IgD-negative memory B cell (primary cell): ENCODE data around the gene MLN. TPM values are rescaled to one million over a fixed set of nuclear protein-coding genes. Genes with fewer than 3 reads are reported as not detected.

Experiments used
- H3K27ac Mint-ChIP-seq, 3 donors: one replicate each; pipeline ENCODE4 v1.8.0; 2020 to 2022; ENCODE audit warnings: mild to moderate bottlenecking in 3 of 3, mixed read lengths in 3 of 3, moderate library complexity in 1 of 3
- H3K27me3 Mint-ChIP-seq: one replicate; pipeline ENCODE4 v1.8.0; 2021; ENCODE audit warnings: mixed read lengths
- H3K36me3 Mint-ChIP-seq: one replicate; pipeline ENCODE4 v1.8.0; 2020; ENCODE audit warnings: mild to moderate bottlenecking, mixed read lengths
- H3K4me1 Mint-ChIP-seq, 3 donors: one replicate each; pipeline ENCODE4 v1.8.0; 2020 to 2022; ENCODE audit warnings: mixed read lengths in 3 of 3, mild to moderate bottlenecking in 1 of 3
- H3K4me3 Mint-ChIP-seq, 4 donors: one replicate each; pipeline ENCODE4 v1.8.0; 2020 to 2022; ENCODE audit warnings: mild to moderate bottlenecking in 4 of 4, mixed read lengths in 4 of 4, moderate library complexity in 3 of 4
- H3K9me3 Mint-ChIP-seq, 3 donors: one replicate each; pipeline ENCODE4 v1.8.0; 2020 to 2021; ENCODE audit warnings: mixed read lengths in 3 of 3, mild to moderate bottlenecking in 1 of 3
- polyA plus RNA-seq: library from polyadenylated mRNA; unstranded; fragments of 300-500 nt; fragmentation: Illumina TruSeq; gene quantifications from one replicate; pipeline ENCODE4 v1.2.3, GENCODE V29; 2021

Gene MLN
- polyA plus RNA-seq, 1 donor from 2014 or later = not detected

GRCh38 chr6:33827546-33828451 lies 24.0 kb upstream of the MLN start:
- Mint-ChIP-seq H3K27me3 (peaks cover 16% of the 10 kb centered on the region), H3K9me3 (no peaks in the 10 kb centered on the region), H3K27ac (peak overlapping the region in 1 of 3 donors; percentile 19), H3K36me3 (no peaks in the 10 kb centered on the region), H3K4me1 (peaks cover 0 to 2% (median 0%) of the 10 kb centered on the region in 3 donors), H3K4me3 (no peak overlapping the region)

DNA sequence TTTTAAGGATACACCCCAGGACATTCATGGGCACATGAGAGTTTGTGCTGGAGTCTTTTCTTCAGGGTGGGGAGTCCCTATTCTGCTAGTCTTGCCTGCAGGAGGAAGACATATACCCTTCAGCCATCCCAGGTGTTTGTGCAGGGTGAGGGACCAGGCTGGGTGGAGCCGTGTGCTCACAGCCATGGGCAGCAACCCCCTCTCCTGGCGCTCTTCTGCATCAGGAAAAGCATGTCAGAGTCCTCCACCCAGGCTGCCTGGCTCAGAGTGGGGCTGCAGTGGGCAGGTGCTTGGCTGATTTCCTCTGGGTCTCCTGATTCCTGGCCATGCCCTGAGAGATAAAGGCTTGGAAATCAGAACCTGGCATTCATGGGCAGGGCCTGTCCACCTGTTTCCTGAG lies 22.7 kb upstream of the MLN start:
- no peaks in the 10 kb centered on the region for H3K36me3 Mint-ChIP-seq
- no peak overlapping the region for H3K27ac Mint-ChIP-seq
- H3K27me3 Mint-ChIP-seq = peaks cover 17% of the 10 kb centered on the region
- H3K9me3 Mint-ChIP-seq = no peaks in the 10 kb centered on the region
- H3K4me1 Mint-ChIP-seq = peaks cover 0 to 2% (median 0%) of the 10 kb centered on the region in 3 donors
- no peak overlapping the region for H3K4me3 Mint-ChIP-seq

- Mint-ChIP-seq H3K27ac (no peak overlapping the region), H3K27me3 (peaks cover 19% of the 10 kb centered on the region), H3K4me3 (no peak overlapping the region), H3K36me3 (no peaks in the 10 kb centered on the region), H3K4me1 (peaks cover 0 to 2% (median 0%) of the 10 kb centered on the region in 3 donors), H3K9me3 (no peaks in the 10 kb centered on the region)
Observed at GRCh38 chr6:33824461-33825154, 20.8 kb upstream of the MLN start.

DNA sequence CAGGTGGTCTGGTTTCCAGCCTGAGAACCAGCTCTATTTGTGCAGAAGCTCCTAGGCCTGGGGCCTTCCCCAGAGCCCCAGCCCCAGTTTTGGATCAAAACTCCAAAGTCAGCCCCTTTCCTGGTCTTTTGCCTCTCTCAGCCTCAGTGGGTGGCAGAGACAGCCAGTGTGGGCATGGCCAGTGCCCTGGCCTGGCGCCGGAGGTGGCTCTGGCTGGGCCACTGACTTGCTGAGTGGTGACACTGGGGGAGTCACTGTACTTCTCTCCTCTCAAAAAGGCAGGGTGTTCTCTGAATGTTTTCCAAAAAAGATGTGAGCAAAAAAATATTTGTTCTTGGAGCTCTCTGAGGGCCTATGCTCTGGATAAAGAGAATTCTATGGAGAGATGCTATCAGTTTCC lies 20.0 kb upstream of the MLN start:
- Mint-ChIP-seq H3K9me3 (no peaks in the 10 kb centered on the region), H3K4me3 (no peak overlapping the region), H3K27me3 (peaks cover 15% of the 10 kb centered on the region), H3K36me3 (no peaks in the 10 kb centered on the region), H3K4me1 (peaks cover 0 to 3% (median 0%) of the 10 kb centered on the region in 3 donors), H3K27ac (no peak overlapping the region)

- H3K27me3 Mint-ChIP-seq = peaks cover 10% of the 10 kb centered on the region
- no peaks in the 10 kb centered on the region for H3K9me3 Mint-ChIP-seq
- no peak overlapping the region for H3K4me3 Mint-ChIP-seq
- peaks cover 0 to 2% (median 0%) of the 10 kb centered on the region in 3 donors for H3K4me1 Mint-ChIP-seq
- no peaks in the 10 kb centered on the region for H3K36me3 Mint-ChIP-seq
- H3K27ac Mint-ChIP-seq = no peak overlapping the region
Observed at GRCh38 chr6:33822575-33823395, 19.0 kb upstream of the MLN start.

DNA sequence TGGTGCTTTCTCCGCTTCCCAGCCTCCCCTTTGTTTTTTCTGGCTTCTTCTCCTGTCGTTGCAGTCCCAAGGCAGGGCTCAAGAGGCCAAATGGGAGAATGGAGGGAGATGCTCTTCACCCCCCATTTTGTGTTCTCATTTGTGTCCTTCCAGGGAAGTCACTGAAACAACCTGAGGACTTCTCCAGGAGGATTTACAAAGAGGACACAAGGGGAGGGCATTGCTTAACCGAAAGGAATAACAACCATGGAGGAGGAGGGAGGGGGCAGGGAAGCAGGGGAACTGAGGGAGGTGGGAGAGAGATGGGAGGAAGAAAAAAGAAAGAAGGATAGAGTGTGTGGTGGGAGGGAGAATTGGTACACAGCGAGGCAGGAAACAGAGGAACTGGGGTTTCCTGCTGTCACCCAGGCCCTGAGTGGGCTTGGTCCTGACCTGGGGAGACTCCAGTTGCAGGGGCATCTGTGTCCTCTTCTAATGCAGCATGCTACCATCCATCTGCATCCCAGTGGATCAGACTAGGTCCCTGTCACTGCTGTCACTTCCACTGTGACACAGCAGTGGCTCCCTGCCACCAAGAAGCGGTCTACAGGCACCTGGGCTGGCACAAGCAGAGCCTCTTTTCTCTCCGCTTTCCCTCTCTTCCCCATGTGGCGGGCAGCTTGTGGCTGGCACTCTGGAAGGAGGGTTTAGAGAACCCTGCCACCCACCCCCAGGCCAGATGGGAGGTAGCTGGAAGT lies 17.1 kb upstream of the MLN start:
- Mint-ChIP-seq H3K4me3 (no peak overlapping the region), H3K36me3 (no peaks in the 10 kb centered on the region), H3K27me3 (peaks cover 10% of the 10 kb centered on the region), H3K27ac (no peak overlapping the region), H3K9me3 (no peaks in the 10 kb centered on the region), H3K4me1 (peaks cover 0 to 1% (median 0%) of the 10 kb centered on the region in 3 donors)

DNA sequence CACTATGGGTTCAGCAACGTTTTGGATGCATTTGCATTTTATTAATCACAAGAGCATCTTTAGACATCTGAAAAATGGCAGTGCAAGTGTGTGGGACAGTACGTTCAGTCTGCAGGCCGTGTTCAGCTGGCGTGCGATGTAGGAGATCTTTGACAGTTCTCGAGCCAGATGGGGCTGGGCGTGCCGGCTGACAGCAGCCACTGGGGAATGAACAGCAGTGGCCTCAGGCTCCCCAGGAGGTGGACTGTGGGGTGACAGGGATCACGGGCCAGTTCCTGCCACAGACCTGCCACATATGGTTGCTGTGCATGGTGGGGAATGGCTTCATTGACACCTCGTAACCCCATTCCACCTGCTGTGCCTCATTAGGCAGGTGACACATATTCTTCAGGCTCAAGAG lies 16.4 kb upstream of the MLN start:
- H3K27me3 Mint-ChIP-seq = peaks cover 15% of the 10 kb centered on the region
- H3K27ac Mint-ChIP-seq = no peak overlapping the region
- no peaks in the 10 kb centered on the region for H3K36me3 Mint-ChIP-seq
- H3K4me3 Mint-ChIP-seq = no peak overlapping the region
- H3K4me1 Mint-ChIP-seq = peaks cover 0 to 1% (median 0%) of the 10 kb centered on the region in 3 donors
- no peaks in the 10 kb centered on the region for H3K9me3 Mint-ChIP-seq

GRCh38 chr6:33819021-33819420 lies 15.2 kb upstream of the MLN start:
- Mint-ChIP-seq H3K36me3 (no peaks in the 10 kb centered on the region), H3K9me3 (no peaks in the 10 kb centered on the region), H3K27ac (no peak overlapping the region), H3K27me3 (peaks cover 19% of the 10 kb centered on the region), H3K4me1 (peaks cover 0 to 1% (median 0%) of the 10 kb centered on the region in 3 donors), H3K4me3 (no peak overlapping the region)

DNA sequence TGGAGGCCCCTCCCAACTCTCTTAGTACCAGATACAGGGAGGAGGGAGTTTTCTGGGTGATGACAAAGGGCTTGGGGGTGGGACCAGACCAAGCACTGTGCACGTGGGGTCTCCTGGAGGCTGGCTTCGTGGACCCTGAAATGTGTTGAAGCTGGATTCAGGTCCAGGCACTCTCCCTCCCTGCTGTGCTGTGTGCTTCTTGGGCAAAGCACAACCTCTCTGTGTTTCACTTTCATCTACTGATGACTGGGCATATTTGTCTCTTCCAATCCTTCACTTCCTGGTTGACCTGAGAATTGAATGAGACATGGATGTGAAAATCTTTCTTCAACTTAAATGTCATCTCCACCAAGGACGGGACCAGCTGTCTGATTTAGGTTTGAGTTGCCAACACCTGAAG lies 14.5 kb upstream of the MLN start:
- Mint-ChIP-seq H3K4me1 (peaks cover 0 to 1% (median 0%) of the 10 kb centered on the region in 3 donors), H3K27me3 (peaks cover 25% of the 10 kb centered on the region), H3K27ac (no peak overlapping the region), H3K4me3 (no peak overlapping the region), H3K9me3 (no peaks in the 10 kb centered on the region), H3K36me3 (no peaks in the 10 kb centered on the region)

DNA sequence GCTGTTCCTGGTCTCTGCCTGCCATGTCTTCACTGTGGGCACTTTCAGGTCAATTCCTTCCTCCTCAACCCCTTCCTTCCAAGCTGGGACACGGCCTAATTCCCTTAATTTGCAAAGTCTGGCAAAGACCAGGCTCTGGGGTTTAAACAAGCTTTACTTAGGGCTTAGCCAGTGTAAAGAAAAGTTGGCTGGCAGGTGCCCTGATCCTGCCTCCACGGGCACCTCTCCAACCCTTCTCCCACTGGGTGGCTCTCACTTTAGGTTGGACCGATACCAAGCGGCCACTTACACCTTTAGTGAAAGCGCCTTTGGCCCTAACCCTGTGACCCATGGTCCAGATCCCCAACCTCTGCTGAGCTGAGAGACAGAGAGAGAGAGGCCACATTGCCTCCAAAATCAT lies 13.7 kb upstream of the MLN start:
- Mint-ChIP-seq H3K9me3 (no peaks in the 10 kb centered on the region), H3K27ac (no peak overlapping the region), H3K4me1 (peaks cover 0 to 1% (median 0%) of the 10 kb centered on the region in 3 donors), H3K36me3 (no peaks in the 10 kb centered on the region), H3K27me3 (peaks cover 23% of the 10 kb centered on the region), H3K4me3 (no peak overlapping the region)

- Mint-ChIP-seq H3K4me3 (no peak overlapping the region), H3K27me3 (peaks cover 24% of the 10 kb centered on the region)
Observed at GRCh38 chr6:33816911-33817310, 13.1 kb upstream of the MLN start.

DNA sequence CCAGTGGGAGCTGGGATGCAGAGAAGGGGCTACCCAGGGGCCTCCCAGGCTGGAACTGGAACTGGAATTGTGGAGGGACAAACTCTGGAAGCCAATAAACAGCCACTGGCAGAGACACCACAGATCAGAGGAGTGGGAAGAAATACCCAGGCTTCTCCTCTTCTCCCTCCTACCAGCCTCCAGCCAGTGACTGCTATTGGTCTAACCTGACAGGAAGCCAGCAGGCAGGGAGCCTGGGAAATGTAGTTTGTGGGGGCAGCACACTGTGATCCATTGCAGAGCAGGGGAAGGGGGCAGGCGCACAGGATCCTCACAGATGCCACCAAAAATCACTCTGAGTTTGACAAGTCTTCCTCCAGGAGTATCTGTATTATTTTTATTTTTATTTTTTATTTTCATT lies 12.1 kb upstream of the MLN start:
- peaks cover 2% of the 10 kb centered on the region for H3K36me3 Mint-ChIP-seq
- H3K4me1 Mint-ChIP-seq = peaks cover 0 to 1% (median 0%) of the 10 kb centered on the region in 3 donors
- peaks cover 32% of the 10 kb centered on the region for H3K27me3 Mint-ChIP-seq
- H3K4me3 Mint-ChIP-seq = no peak overlapping the region
- no peaks in the 10 kb centered on the region for H3K9me3 Mint-ChIP-seq
- no peak overlapping the region for H3K27ac Mint-ChIP-seq

More at GRCh38 chr6:33816911-33817310, 13.1 kb upstream of the MLN start:
- H3K36me3 Mint-ChIP-seq = peaks cover 2% of the 10 kb centered on the region
- H3K27ac Mint-ChIP-seq = no peak overlapping the region
- H3K4me1 Mint-ChIP-seq = peaks cover 0 to 1% (median 0%) of the 10 kb centered on the region in 3 donors
- H3K9me3 Mint-ChIP-seq = no peaks in the 10 kb centered on the region

DNA sequence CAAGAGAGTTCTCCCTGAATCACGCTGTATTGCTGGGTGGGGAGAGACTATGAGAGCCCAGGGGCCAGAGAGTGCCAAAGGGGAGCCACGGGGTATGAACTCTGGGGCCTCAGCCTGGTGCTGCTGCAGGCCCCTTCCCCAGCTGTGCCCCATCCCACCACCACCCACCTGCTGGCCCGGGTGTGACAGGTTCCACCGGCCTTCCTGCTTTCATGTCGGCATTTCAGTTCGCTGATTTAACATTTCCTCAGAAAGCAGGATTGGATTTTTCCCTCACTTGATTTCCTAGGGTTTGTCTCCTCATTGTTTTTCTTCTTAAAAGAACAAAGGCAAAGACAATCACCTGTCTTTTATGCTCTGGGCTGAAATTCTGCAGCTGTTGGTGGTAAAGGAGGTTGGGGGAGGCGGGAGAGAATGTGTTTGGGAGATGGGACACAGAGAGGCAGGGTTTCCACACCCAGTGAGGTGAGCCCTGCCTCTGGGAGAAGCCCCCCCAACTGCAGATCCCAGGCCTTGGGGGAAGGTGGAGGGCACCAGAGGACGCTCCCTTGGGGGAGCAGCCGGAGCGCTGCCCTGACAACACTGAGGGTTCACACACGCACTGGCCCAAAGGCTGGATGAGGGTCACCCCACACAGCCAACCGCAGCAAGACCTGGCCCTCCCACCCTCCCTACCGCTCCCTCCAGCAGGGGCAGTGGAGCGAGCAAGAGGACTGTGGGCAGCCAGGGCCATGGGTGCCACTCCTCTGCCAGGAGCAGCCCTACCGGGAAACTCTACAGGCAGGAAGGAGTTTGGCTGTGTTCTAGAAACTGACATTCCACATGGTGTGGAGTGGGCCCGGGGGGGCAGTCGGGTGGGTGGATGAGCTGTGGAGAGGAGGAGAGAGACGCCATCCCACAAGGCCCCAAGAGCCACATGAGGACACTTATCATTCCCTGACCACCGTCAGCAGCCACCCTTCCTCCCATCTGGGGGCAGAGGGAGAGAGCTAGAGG lies 10.5 kb upstream of the MLN start:
- peaks cover 2% of the 10 kb centered on the region for H3K36me3 Mint-ChIP-seq
- peaks cover 35% of the 10 kb centered on the region for H3K27me3 Mint-ChIP-seq
- peaks cover 0 to 1% (median 0%) of the 10 kb centered on the region in 3 donors for H3K4me1 Mint-ChIP-seq
- no peaks in the 10 kb centered on the region for H3K9me3 Mint-ChIP-seq
- H3K27ac Mint-ChIP-seq = no peak overlapping the region
- H3K4me3 Mint-ChIP-seq = no peak overlapping the region
